Measurements from ENCODE around the gene KCNF1.

KCNF1 gene

DNA sequence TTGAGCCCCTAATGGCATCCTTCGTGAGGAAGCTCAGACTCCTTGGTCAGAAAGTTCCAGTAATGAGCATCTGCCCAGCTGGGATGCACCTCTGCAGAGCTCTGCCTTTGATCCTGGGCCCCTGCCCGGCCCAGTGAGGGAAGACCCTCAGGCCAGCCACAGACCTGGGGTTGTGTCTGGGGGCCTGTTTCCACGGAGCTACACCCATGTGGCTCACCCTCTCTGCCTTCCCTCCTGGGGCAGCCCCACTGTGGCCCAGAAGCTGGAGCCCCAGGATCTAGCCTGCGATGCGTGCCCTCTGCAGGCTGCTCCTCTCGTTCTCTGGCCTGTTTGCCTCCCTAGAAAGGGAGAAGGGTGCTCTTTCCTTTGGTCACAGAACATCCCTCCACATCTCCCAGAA lies 9.8 kb downstream of the KCNF1 start:
- no peak for DNase-seq

DNA sequence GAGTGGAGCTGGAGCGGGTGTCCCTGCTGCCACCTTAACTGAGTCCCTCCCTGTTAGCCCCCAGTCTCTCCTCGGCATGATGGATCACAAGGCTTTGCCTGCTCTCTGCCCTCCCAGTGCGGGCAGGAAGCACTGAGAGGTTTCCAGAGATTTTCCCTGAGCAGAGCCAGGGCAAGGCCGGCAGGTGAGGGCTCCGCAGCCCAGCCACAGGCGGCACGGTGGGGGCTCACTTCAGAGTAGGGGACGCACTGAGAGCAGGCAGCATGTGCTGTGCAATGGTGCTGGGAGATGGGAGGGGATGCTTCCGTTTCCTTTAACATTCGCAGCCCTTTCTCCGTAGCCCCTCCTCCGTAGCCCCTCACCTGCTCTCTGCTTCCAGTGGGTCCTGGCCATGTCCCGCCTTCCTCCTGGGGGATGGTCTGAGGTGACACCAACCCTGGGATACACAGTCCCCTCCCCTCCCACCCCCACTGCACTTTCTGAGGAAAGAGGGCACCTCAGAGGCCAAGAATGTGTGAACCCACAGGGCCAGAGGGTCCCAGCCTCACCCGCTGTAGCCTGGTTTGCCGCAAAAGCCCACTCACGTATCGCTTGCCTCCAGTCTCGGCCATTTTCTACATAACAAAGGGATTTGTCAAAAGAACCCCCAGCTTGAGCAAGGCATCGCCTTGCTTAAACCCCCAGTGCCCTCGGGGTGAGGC lies 10.7 kb downstream of the KCNF1 start:
- DNase-seq, result no peak

DNA sequence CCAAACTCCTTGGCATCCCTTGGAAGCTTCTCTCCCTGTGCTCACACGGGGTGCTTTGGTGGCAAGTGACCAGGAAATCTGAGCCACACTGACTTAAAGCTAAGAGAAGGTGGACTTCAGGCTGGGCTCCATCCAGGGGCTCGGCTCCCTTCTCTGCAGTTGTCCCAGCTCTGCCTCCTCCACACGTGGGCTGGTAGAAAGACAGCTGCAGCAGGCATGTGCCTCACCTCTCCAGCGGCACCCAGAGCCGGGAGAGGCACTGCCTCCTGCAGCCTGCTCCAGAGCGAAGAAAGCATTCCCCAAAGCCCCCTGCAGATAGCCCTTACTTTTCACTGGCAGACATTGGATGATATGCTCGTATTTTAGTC lies 11.3 kb downstream of the KCNF1 start:
- no peak for DNase-seq

DNA sequence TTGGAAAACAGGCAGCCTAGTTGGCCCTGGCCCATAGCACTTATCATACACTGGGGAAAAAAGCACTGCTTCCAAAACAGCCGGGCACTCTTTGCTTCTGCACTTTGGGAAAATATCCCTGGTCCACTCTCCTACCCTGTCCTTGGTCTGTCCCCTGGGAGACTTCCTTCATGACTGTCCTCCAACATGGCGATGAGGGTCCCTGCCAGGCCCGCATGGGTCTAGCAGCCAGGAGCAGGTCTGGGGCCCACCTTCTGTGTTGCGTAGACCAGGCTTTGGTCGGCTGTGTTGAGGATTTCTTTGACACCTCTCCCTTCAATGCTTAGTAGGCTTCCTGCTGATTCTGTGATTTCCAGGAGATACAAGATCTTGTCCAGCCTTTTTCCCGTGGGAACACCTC lies 12.2 kb downstream of the KCNF1 start:
- DNase-seq, result no peak

DNA sequence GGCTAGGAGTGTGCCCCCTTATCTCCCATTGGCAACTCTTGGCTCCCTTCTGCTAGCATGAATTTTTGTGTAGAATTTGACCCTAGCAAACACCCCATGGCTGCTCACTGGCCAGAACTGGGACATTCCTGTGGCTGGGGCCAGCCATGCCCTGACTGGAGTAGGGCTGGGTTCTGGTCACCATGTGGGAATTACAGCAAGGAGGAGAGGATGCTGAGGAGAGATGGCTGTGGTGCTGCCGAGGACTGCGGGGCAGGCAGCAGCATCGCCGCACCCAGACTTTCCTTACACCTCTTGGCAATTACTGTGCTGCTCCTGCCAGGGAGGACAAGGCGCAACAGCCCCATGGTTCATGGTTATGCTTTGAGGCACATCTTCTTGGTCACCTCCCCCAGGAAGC lies 12.7 kb downstream of the KCNF1 start:
- no peak for DNase-seq

DNA sequence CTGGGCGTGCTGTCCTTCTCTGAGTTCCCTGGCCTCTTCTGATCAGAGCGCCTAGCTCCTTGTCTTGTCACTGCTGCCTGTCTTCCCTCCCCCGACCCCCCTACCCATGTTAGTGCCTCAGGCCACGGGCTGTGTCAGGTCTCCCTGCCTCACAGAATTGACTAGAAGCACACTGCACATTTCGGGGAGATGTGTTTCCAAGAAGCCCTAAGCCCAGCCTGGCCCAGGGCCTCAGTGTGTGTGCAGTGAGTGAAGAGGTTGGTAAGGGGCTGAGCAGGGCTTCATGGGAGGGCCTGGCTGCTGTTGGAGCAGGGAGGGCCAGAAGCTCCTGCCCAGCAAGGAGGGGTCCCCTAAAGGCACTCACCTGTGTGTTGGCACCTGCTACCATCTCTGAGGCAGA lies 13.1 kb downstream of the KCNF1 start:
- DNase-seq, result no peak

GRCh38 chr2:10926191-10926820 lies 14.6 kb downstream of the KCNF1 start:
- no peak for DNase-seq

GRCh38 chr2:10930721-10931516 lies 19.2 kb downstream of the KCNF1 start:
- no peak for DNase-seq

- DNase-seq, result no peak
Measured at GRCh38 chr2:10931710-10932255, 20.0 kb downstream of the KCNF1 start.

DNA sequence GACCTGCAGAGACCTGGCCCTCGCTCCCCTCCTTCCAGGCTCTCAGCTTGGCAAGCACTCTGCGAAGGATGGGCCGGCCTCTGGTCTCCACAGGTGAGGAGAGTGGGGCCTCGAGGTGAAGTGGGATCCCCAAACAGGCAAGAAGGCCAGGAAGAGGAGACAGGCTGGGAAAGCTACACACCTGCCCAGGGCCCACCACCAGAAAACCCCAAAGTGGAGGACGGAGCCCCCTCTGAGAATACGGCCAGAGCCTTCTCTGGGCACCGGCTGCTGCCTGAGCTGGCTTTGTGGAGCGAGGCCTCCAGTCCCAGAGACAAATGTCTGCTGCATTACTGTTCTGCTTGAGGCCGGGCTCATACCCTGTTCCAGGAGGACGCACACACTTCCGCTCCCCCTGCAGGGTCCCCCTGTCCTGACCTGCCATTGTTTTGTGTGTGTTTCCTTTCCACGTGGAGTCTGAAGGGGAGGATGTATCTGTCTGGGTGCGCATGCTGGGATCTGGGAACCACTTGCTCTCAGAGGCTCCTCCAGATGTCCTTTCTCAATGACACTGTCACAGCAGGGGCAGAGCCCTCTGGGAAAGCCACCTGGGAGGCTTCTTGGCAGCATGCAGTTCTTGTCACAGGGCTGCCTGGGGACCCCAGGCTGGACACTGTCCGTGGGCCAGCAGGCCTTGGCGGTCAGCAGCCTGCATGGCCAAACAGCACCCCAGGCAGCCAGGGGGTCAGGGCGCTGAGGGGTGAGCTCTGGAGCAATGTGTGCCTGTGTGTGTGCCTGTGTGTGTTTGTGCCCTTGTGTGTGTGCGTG lies 20.8 kb downstream of the KCNF1 start:
- no peak for DNase-seq

DNA sequence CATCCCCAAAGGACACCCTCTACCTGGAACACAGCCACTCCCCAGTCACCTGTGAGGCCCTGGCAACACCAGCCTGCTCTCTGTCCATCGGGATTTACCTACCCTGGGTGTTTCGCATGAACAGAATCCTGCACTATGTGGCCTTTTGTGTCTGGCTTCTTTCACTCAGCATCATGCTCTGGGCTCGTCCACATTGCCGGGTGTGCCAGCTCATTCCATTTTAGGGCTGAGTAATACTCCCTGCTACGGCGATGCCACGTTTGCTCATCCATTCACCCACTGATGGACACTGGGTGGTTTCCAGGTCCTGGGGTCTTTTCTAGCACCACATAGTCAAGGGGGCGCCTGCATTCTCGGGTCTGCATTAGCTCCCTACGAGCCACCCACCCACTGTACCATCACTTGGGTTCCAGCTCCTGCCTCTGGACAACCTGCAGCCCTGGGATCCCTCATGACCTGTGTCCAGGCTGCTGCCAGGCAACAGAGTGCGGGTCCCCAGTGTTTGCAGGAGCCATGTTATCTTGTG lies 22.0 kb downstream of the KCNF1 start:
- no peak for DNase-seq

GRCh38 chr2:10934308-10934978 lies 22.7 kb downstream of the KCNF1 start:
- no peak for DNase-seq

GRCh38 chr2:10934979-10935350 lies 23.2 kb downstream of the KCNF1 start:
- DNase-seq, result no peak

- no peak for DNase-seq
Measured at GRCh38 chr2:10935366-10935918, 23.7 kb downstream of the KCNF1 start.

- no peak for DNase-seq
Measured at GRCh38 chr2:10935953-10936942, 24.5 kb downstream of the KCNF1 start.

- no peak for DNase-seq
Measured at GRCh38 chr2:10939058-10939457, 27.3 kb downstream of the KCNF1 start.

GRCh38 chr2:10940596-10940995 lies 28.9 kb downstream of the KCNF1 start:
- no peak for DNase-seq

- DNase-seq, result no peak
Measured at GRCh38 chr2:10941383-10941782, 29.6 kb downstream of the KCNF1 start.

GRCh38 chr2:10944799-10945198 lies 33.1 kb downstream of the KCNF1 start:
- DNase-seq, result no peak

- no peak for DNase-seq
Measured at GRCh38 chr2:10946394-10946793, 34.7 kb downstream of the KCNF1 start.
